Left lobe of liver (tissue), 2 donors: ENCODE results near the gene AKNA. TPM values are rescaled to one million over a fixed set of nuclear protein-coding genes. Genes with fewer than 3 reads are reported as not detected.
A peak's percentile ranks its signal among the peaks of the same experiment; 100 is the strongest.

Source experiments
- ATAC-seq: fragments of 200-7000 bp; cut with Tn5 transposase; one replicate; pipeline ENCODE4 v1.9.1; 2020; ENCODE audit warnings: mild to moderate bottlenecking, moderate library complexity
- DNase-seq: peaks from one replicate; pipeline ENCODE4 v3.0.0-alpha.2; 2020; ENCODE audit warnings: low spot score
- total RNA-seq: library from RNA; stranded (reverse); gene quantifications from one replicate; pipeline ENCODE4 v1.2.1, GENCODE V29; 2021
- donor health status: DM: no; HTN: no; CAD: no; lungs with moderate emphysema.
- donor health status: DM: no; HTN: yes; CAD: no.

Gene AKNA
- total RNA-seq, 1 donor from 2014 or later: 7.3 TPM

DNA sequence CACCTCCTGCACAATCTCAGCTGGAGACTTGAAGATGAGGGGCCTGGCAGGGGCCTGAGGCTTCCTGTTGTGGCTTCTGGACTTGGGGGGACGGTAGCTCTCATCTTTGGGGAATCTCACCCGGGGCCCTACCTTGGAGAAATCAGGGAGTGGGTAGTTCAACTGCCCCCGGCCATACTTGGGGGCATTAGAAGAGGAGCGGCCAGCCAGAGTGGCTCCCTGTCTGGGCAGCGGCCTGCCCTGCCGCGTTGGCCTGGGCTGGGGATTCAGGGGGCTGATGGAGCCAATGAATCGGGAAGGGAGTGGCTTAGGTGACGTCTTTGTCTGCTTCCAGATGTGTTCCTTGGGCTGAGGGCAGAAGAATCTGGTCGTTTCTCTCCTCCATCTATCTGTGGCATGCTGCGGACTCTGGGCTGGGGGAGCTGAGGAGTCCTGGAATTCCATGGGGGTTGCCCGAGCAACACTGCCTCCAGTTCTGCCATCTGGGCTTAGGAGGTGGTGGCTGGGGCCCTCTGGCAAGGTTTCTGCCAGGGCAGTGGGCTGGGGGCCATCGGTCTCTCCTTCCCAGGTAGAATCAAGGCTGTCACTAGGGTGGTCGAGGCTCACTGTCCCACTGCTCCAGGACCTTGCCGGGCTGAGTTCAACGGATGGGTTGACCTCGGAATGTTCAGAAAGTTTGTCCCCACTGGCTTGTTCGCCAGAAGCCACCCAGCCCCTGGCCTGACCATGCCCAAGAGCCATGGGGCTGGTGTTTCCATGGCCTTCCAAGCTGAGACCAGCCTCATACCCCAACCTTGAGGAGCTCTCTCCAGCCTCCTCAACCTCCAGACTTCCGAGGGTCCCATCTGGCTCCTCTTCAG lies 11.0 kb downstream of the AKNA start:
- no peak for DNase-seq
- ATAC-seq: no peak

- ATAC-seq (no peak), DNase-seq (no peak)
Measured at GRCh38 chr9:114375386-114376175, 12.2 kb downstream of the AKNA start.

GRCh38 chr9:114374936-114375335 lies 12.8 kb downstream of the AKNA start:
- no peak for ATAC-seq
- no peak for DNase-seq

DNA sequence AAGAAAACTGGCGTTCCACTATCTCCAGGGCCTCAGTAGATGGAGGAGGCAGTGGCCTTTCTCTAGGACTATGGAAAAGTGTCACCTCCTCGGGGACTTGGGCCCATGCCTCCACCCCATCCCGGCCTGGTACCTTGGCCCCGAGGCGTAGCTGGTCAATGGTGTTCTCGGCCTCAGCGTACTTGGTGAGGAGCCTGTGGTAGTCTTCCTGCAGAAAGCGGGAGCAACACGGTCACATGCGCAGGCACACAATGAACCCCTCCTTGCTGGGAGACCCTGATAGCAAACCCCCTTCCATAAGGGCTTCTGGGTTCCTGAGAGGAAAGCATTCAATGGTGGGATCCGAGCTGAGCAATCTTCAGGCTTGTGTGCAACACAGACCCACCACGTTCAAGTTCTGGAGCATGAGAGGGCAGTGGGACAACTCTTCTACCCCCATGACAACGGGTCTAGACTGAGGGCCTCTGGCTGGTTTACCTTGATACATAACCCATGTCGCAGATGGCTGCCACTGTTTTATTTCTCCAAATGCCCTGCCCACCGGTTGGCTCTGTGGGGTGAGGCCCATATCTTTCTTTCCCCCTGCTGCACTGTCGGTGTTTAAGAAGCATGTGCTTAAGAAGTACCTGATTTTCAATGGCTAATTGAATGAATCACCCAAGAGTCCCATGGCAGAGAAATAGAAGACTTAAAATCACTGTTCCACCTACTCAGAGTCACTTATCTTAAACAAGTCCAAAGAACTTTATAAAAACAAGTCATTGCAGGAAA lies 13.6 kb downstream of the AKNA start:
- DNase-seq (no peak), ATAC-seq (no peak)

- DNase-seq: peak; percentile 66
- peak; percentile 53 for ATAC-seq
Measured at GRCh38 chr9:114372921-114373448, 14.8 kb downstream of the AKNA start.

DNA sequence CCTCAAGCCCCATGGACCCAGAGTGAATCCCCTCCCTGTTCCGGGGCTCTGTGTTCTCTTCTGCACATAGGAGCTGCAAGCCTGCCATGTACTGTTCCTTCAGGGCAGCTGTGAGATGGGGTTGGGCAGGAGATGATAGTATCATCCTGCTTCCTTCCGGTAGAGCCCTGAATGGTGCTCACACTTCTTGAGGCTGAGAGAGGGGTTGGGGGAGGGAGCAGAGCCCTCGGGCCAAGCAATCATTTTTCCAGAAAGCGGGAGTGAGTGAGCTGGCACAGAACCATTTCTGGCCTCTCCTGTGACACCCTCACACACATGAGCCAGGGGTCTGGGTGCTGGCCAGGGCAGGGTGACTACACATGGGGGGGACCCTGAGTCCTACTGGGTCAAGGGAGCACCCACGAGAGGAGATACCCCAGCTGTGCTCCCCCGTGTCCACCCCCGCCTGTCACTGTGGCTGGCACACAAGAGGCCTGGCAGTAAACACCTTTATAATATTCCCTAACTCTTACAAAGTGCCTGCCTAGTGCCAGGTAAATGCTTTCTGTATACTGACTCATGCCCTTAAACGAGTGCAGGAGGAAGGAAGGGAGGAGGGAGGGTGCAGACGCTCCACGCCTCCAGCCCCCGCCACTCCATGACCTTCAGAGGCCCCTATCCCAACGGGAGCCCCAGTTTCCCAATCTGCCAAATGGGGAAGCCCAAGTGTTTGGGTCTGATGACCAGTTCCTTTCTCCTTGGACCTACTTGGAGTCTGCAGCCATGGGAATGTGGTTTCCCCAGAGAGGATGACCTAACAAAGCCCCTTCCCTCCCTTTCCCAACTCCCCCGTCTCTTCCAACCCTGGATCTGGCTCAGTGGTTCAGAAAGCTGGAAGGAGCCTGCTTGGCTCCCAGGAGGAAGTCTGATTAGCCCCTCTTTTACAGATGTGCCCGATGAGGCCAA lies 15.5 kb downstream of the AKNA start:
- ATAC-seq (peak; percentile 36), DNase-seq (no peak)

DNA sequence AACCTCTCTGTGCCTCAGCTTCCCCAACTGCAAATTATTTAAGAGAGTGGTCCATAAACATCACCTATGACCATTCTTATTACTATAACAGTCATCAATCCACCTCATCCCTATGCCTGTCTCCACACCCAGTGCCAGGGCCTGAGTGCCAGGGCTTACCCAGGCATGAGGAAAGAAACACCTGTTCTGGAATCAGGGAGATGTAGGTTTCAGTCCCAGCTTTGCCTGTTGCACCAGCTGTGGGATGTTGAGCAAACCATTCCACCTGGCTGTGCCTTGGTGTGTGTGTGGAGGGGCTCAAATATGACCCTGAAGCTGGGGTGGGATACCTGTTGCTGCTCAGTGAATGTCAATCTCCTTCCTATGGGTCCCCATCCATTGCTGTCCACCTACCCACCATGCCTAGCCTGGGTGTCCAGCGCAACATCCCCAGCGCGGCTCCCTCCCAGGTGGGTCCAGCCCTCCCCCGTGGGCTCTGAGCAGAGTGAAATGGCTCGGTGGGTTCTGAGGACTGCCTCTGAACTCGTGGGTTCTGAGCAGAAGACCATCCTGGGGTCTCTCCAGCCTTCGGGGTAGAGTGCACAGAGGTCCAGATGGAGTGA lies 16.3 kb downstream of the AKNA start:
- DNase-seq (no peak), ATAC-seq (no peak)

- DNase-seq (no peak), ATAC-seq (no peak)
Measured at GRCh38 chr9:114370968-114371320, 16.8 kb downstream of the AKNA start.

- no peak for DNase-seq
- ATAC-seq: no peak
Measured at GRCh38 chr9:114370251-114370967, 17.4 kb downstream of the AKNA start.

- no peak for DNase-seq
- ATAC-seq: no peak
Measured at GRCh38 chr9:114369216-114370130, 18.3 kb downstream of the AKNA start.

GRCh38 chr9:114367772-114368569 lies 19.8 kb downstream of the AKNA start:
- DNase-seq: no peak
- ATAC-seq: no peak

GRCh38 chr9:114367366-114367765 lies 20.4 kb downstream of the AKNA start:
- no peak for ATAC-seq
- no peak for DNase-seq

DNA sequence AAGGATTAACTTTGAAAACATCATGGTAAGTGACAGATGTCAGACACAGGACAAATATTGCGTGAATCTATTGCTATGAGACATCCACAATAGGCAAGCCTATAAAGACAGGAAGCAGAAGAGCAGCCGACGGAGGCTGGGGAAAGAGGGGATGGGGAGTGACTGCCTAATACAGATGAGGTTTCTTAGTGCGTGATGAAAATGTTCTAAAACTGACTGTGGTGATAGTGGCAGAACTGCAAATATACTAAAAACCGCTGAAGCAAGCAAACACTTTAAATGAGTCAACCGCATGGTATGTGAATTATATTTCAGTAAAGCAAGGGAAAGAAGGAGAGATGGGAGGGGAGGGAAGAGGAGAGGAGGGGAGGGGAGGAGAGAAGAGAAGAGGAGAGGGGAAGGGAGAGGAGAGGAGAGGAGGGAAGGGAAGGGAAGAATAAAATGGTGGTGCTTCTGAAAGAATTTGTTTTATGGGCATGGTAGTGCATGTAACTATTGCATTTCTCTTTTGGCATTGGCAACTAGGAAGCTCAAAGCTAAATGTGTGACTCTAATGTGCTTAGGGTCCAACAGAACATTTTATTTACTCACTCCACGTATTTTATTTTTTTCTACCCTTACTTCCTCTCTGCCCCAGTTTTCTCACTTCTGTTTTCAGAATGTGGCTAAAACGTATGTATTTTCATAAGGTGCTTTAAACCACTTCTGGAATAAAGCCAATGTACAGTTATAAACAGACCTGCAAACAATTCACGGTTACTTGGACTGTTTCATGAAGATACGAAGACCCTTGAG lies 21.3 kb downstream of the AKNA start:
- peak; percentile 2 for ATAC-seq
- DNase-seq: no peak

DNA sequence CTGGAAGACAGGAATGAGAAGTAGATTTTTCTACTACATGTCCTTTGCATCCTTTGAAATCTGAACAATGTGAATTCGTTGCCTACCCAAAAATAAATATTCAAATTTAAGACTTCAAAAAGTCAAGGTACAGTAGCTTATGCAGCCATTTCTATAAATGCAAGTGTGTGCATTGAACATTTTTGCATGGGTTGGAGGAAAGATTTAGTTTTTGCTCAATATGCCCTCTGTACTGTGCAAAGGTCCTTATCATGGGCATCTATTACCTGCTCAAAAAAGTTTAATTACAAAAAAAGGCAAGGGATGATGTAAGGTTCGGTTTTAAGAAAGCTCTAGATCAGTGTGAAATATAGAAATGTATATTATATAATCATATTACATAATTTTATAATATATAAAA lies 22.6 kb downstream of the AKNA start:
- peak; percentile 52 for ATAC-seq
- no peak for DNase-seq

DNA sequence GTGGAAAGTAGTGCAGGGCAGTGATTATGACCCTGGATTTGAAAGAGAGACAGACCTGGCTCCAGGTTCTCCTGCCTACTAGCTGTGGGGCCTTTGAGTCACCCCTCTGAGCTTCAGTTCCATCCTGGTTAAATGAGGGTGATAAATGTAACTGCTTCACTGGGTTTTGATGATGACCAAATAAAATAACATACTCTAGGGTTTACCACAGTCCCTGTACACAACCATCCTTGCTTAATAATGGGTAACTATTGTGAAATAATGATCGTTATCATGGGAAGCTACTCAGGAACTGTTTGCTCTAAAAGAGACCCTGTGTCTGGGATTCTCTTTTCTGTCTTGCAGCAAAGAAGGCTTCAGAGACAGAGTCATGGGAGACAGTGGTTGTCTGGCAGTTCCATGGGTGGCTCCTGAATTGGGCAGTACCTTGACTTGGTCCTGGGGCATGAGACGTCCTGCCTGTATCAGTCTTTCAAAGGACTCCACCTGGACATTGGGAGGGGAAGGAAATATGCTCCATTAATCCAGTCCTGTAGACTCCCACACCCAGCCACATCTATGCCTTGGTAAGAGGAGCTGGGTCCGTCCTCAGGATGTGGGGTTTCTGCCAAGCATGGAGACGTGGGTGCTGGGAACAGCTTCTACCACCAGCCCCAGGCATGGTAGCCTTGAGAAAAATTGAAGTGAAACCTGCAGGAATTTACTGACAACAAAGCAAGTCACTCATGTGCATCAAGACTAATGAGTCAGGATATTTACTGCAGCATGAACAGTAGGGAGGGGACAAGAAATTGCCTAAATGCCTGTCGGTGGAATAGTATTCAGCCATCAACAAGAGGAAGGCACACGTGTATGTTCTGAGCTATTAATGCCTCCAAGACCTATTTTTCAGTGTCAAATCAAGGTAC lies 23.4 kb downstream of the AKNA start:
- ATAC-seq: peak; percentile 70
- DNase-seq: no peak
